ENCODE results near the gene HCST.

The HCST gene

GRCh38 chr19:35901854-35902661 lies at the start of gene HCST:
Gene HCST (plus strand): TSS chr19:35902529. CDS start chr19:35902594, 65 bp downstream.
- Histone ChIP-seq H3K27me3 (ENCODE audit: control insufficient read depth, insufficient read depth, low read length) (no peaks in the 10 kb centered on the region), H3K36me3 (ENCODE audit: control insufficient read depth, insufficient read depth, low read length) (no peaks in the 10 kb centered on the region), H3K9me3 (ENCODE audit: control insufficient read depth, low read length) (no peaks in the 10 kb centered on the region), H3K4me3 (ENCODE audit: low read length) (no peak within 1 kb of the TSS), H3K9ac (ENCODE audit: low read length) (peak within 1 kb of the TSS; percentile 8), H3K4me1 (ENCODE audit: control insufficient read depth, insufficient read depth, low read length) (peaks cover 17% of the 10 kb centered on the region)

GRCh38 chr19:35853038-35853756 lies 49.1 kb upstream of the HCST start:
- H3K27me3 ChIP-seq (ENCODE audit: control insufficient read depth, insufficient read depth, low read length): peaks cover 51% of the 10 kb centered on the region
- H3K36me3 ChIP-seq (ENCODE audit: control insufficient read depth, insufficient read depth, low read length): no peaks in the 10 kb centered on the region
- H3K4me1 ChIP-seq (ENCODE audit: control insufficient read depth, insufficient read depth, low read length): peaks cover 8% of the 10 kb centered on the region
- no peaks in the 10 kb centered on the region for H3K9me3 ChIP-seq (ENCODE audit: control insufficient read depth, low read length)
- H3K4me3 ChIP-seq (ENCODE audit: low read length): no peak overlapping the region
- H3K9ac ChIP-seq (ENCODE audit: low read length): no peak overlapping the region

- Histone ChIP-seq H3K27me3 (ENCODE audit: control insufficient read depth, insufficient read depth, low read length) (peaks cover 64% of the 10 kb centered on the region), H3K4me3 (ENCODE audit: low read length) (peak within 1 kb of the TSS; percentile 41), H3K9me3 (ENCODE audit: control insufficient read depth, low read length) (no peaks in the 10 kb centered on the region), H3K36me3 (ENCODE audit: control insufficient read depth, insufficient read depth, low read length) (no peaks in the 10 kb centered on the region), H3K4me1 (ENCODE audit: control insufficient read depth, insufficient read depth, low read length) (peaks cover 22% of the 10 kb centered on the region), H3K9ac (ENCODE audit: low read length) (peak within 1 kb of the TSS; percentile 39)
Measured at GRCh38 chr19:35856546-35857149, 45.7 kb upstream of the HCST start, which contains the start of gene KIRREL2. Gene KIRREL2 (plus strand): TSS chr19:35856911. CDS start chr19:35857120, 209 bp downstream.

- Histone ChIP-seq H3K27me3 (ENCODE audit: control insufficient read depth, insufficient read depth, low read length) (peaks cover 64% of the 10 kb centered on the region), H3K4me1 (ENCODE audit: control insufficient read depth, insufficient read depth, low read length) (peaks cover 22% of the 10 kb centered on the region), H3K9ac (ENCODE audit: low read length) (no peak overlapping the region), H3K4me3 (ENCODE audit: low read length) (no peak overlapping the region), H3K9me3 (ENCODE audit: control insufficient read depth, low read length) (no peaks in the 10 kb centered on the region), H3K36me3 (ENCODE audit: control insufficient read depth, insufficient read depth, low read length) (no peaks in the 10 kb centered on the region)
Measured at GRCh38 chr19:35858311-35858710, 44.0 kb upstream of the HCST start.

GRCh38 chr19:35859414-35859813 lies 42.9 kb upstream of the HCST start:
- H3K36me3 ChIP-seq (ENCODE audit: control insufficient read depth, insufficient read depth, low read length): no peaks in the 10 kb centered on the region
- H3K9ac ChIP-seq (ENCODE audit: low read length): no peak overlapping the region
- H3K9me3 ChIP-seq (ENCODE audit: control insufficient read depth, low read length): no peaks in the 10 kb centered on the region
- H3K27me3 ChIP-seq (ENCODE audit: control insufficient read depth, insufficient read depth, low read length): peaks cover 64% of the 10 kb centered on the region
- no peak overlapping the region for H3K4me3 ChIP-seq (ENCODE audit: low read length)
- peaks cover 22% of the 10 kb centered on the region for H3K4me1 ChIP-seq (ENCODE audit: control insufficient read depth, insufficient read depth, low read length)

- H3K9me3 ChIP-seq (ENCODE audit: control insufficient read depth, low read length): no peaks in the 10 kb centered on the region
- H3K27me3 ChIP-seq (ENCODE audit: control insufficient read depth, insufficient read depth, low read length): peaks cover 55% of the 10 kb centered on the region
- no peak overlapping the region for H3K9ac ChIP-seq (ENCODE audit: low read length)
- peaks cover 22% of the 10 kb centered on the region for H3K4me1 ChIP-seq (ENCODE audit: control insufficient read depth, insufficient read depth, low read length)
- no peaks in the 10 kb centered on the region for H3K36me3 ChIP-seq (ENCODE audit: control insufficient read depth, insufficient read depth, low read length)
- no peak overlapping the region for H3K4me3 ChIP-seq (ENCODE audit: low read length)
Measured at GRCh38 chr19:35860436-35860817, 41.9 kb upstream of the HCST start.

GRCh38 chr19:35860818-35861639 lies 41.3 kb upstream of the HCST start:
- no peak overlapping the region for H3K9ac ChIP-seq (ENCODE audit: low read length)
- no peak overlapping the region for H3K4me3 ChIP-seq (ENCODE audit: low read length)
- peaks cover 22% of the 10 kb centered on the region for H3K4me1 ChIP-seq (ENCODE audit: control insufficient read depth, insufficient read depth, low read length)
- H3K9me3 ChIP-seq (ENCODE audit: control insufficient read depth, low read length): no peaks in the 10 kb centered on the region
- H3K36me3 ChIP-seq (ENCODE audit: control insufficient read depth, insufficient read depth, low read length): no peaks in the 10 kb centered on the region
- H3K27me3 ChIP-seq (ENCODE audit: control insufficient read depth, insufficient read depth, low read length): peaks cover 49% of the 10 kb centered on the region

- Histone ChIP-seq H3K4me1 (ENCODE audit: control insufficient read depth, insufficient read depth, low read length) (peaks cover 17% of the 10 kb centered on the region), H3K9ac (ENCODE audit: low read length) (no peak overlapping the region), H3K4me3 (ENCODE audit: low read length) (no peak overlapping the region), H3K27me3 (ENCODE audit: control insufficient read depth, insufficient read depth, low read length) (peaks cover 43% of the 10 kb centered on the region), H3K9me3 (ENCODE audit: control insufficient read depth, low read length) (no peaks in the 10 kb centered on the region), H3K36me3 (ENCODE audit: control insufficient read depth, insufficient read depth, low read length) (no peaks in the 10 kb centered on the region)
Measured at GRCh38 chr19:35861640-35862160, 40.6 kb upstream of the HCST start.

GRCh38 chr19:35862528-35862927 lies 39.8 kb upstream of the HCST start:
- H3K27me3 ChIP-seq (ENCODE audit: control insufficient read depth, insufficient read depth, low read length): peaks cover 36% of the 10 kb centered on the region
- H3K4me3 ChIP-seq (ENCODE audit: low read length): no peak overlapping the region
- no peak overlapping the region for H3K9ac ChIP-seq (ENCODE audit: low read length)
- H3K36me3 ChIP-seq (ENCODE audit: control insufficient read depth, insufficient read depth, low read length): no peaks in the 10 kb centered on the region
- peaks cover 14% of the 10 kb centered on the region for H3K4me1 ChIP-seq (ENCODE audit: control insufficient read depth, insufficient read depth, low read length)
- H3K9me3 ChIP-seq (ENCODE audit: control insufficient read depth, low read length): no peaks in the 10 kb centered on the region

GRCh38 chr19:35863018-35863417 lies 39.3 kb upstream of the HCST start:
- peaks cover 14% of the 10 kb centered on the region for H3K4me1 ChIP-seq (ENCODE audit: control insufficient read depth, insufficient read depth, low read length)
- H3K36me3 ChIP-seq (ENCODE audit: control insufficient read depth, insufficient read depth, low read length): no peaks in the 10 kb centered on the region
- peaks cover 32% of the 10 kb centered on the region for H3K27me3 ChIP-seq (ENCODE audit: control insufficient read depth, insufficient read depth, low read length)
- no peaks in the 10 kb centered on the region for H3K9me3 ChIP-seq (ENCODE audit: control insufficient read depth, low read length)
- no peak overlapping the region for H3K4me3 ChIP-seq (ENCODE audit: low read length)
- no peak overlapping the region for H3K9ac ChIP-seq (ENCODE audit: low read length)

- H3K9me3 ChIP-seq (ENCODE audit: control insufficient read depth, low read length): no peaks in the 10 kb centered on the region
- peaks cover 16% of the 10 kb centered on the region for H3K4me1 ChIP-seq (ENCODE audit: control insufficient read depth, insufficient read depth, low read length)
- H3K27me3 ChIP-seq (ENCODE audit: control insufficient read depth, insufficient read depth, low read length): peaks cover 32% of the 10 kb centered on the region
- no peak within 1 kb of the TSS for H3K4me3 ChIP-seq (ENCODE audit: low read length)
- H3K9ac ChIP-seq (ENCODE audit: low read length): no peak within 1 kb of the TSS
- H3K36me3 ChIP-seq (ENCODE audit: control insufficient read depth, insufficient read depth, low read length): no peaks in the 10 kb centered on the region
Measured at GRCh38 chr19:35868172-35868822, 34.0 kb upstream of the HCST start, which contains the start of gene APLP1. Gene APLP1 (plus strand): TSS chr19:35868574. CDS start chr19:35868637, 63 bp downstream.
